ENCODE results near the gene EHD4. TPM values are rescaled to one million over a fixed set of nuclear protein-coding genes. Genes with fewer than 3 reads are reported as not detected.

The EHD4 gene
- total RNA-seq, 1 experiment from 2014 or later: 58.9 TPM

DNA sequence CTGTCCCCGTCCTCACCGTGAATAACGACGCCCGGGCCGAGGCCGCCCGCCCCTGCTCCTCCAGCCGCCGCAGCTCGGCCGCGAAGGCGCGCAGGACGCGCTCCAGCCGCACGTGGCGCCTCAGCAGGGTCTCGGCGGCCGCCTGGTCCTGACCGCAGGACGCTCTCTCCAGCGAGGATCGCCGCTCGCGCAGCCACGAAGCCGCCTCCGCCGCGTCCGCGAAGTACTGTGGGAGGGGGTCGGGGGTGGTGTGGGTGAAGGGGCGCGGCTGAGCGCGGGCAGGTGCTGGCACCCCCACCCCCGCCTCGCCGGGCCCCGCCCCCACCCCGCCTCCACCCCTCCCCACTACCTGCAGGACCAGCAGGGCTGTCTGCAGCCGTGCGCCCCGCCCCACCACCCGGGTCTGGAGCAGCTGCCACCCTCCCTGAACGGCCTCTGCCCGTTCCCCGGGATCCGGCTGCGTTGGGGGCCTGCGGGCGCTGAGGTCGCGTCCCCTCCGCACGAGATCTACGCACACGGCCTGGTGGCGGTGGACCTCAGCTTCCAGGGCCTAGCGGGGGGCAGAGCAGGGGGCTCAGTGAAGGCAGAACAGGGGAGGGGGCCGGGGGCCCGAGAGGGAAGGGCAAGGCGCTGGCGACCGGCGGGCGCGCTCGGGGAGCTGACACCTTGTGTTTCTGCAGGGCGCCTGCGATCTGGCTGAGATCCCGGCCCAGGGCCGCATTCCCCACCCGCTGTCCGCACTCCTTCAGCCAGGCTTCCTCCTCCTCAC is 90.3 kb downstream of the EHD4 start:
- DNase-seq (ENCODE audit: low read depth): no peak

DNA sequence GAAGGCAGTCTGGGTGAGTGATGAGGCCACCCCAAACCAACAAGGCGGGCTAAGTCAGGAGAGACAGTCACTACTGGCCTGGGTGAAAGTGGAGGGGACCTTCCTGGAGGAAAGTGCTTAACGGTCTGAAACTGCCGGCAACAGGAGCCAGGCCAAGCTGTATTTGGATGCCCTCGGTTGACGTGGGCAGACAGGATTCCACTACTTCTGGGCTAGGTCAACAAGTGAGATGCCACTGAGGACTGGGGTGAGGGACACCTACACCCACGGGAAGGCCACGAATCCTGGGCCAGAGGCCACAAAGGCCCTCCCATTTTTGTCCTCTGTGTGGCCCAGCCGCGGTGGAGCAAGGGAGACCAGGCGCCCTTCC is 90.8 kb downstream of the EHD4 start:
- DNase-seq (ENCODE audit: low read depth): no peak

DNA sequence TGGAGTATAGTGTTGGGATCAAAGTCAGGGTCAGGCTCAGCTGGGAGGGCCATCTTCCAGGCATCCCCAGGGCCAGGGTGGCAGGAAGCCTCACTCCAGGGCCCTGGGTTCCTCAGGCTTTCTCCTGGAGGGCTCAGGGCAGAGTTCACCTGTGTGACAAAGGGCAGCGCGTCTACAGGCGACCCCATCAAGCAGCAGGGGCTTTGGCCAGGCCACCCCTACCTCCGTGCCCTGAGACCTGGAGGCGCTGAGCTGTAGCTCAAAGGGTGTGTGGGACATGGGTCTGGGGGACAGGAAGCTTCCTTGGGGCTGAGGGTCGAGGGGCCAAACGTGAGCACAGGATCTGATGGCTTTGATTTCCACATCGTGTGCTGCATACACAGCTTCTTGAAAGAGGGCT is 91.3 kb downstream of the EHD4 start:
- no peak for DNase-seq (ENCODE audit: low read depth)

DNA sequence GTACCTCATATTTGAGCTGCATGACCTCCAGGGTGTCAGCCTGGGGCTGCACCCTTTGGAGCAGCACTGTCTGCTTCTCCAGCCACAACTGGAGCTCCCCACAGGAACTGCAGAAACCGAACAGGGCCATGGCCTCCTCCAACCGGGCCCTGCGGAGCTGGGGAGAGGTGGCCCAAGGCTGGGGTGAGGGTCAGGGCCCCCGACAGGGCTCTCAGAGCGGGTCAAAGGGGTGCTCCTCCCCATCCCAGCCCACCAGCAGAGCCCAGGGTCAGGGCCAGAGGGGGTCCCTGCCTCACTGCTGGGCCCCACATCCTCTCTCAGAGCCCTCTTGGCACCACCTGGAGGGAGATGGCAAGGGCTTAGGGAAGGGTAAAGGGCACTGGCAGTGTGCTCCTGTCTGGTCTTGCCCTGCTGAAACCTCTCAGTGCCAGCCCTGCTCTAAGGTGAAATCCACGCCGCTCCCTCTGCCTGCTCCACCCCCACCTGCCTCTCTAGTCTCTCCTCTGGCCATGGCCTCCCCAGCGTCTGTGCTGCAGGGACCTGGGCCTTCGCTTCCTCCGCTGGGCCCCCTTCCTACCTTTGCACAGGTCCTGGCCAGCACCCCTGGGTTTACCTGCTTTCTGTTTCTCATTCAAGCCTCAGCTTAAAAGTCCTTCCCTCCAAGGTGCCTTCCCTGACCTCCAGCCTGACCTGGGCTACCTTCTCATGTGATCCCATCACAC is 92.0 kb downstream of the EHD4 start:
- DNase-seq (ENCODE audit: low read depth): no peak

DNA sequence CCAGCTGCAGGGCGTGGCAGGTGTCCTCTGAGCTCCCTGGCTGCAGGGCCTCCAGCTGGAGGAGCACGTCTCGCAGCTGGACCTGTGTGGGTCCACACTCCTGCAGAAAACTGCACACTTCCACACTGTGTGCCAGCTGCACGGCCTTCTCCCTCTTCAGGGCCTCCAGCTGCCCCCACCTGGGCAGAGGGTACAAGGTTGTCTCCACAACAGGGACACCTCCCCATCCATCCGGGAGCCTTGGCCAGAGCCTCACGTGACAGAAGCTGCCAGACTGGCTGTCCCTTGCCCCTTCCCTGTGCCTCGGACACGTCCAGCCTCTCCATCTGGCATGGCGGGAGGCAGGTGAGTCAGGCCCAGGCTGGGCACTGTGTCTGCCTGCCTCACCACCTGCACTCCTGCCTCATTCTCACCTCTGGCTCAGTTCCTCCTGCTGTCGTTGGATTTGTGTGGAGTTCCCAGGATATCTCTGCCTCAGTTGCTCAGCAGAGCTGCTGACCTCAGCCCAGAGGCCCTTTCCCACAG is 93.0 kb downstream of the EHD4 start:
- DNase-seq (ENCODE audit: low read depth): no peak

DNA sequence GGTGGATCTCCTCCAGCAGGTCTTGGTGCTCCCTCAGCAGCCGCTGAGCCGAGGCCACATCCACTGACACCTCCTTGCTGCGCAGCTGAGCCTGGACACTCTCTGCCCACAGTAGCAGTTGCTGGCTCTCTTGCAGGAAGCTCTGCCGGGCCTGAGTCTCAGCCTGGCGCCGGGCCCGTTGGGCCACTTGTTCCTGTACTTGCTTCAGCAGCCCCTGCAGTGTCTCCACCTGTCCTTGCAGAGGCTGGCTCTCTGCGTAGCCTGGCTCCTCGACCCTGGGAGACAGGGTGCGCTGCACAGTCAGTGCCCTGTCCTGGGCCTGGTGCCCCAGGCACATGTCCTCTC is 94.0 kb downstream of the EHD4 start:
- no peak for DNase-seq (ENCODE audit: low read depth)

DNA sequence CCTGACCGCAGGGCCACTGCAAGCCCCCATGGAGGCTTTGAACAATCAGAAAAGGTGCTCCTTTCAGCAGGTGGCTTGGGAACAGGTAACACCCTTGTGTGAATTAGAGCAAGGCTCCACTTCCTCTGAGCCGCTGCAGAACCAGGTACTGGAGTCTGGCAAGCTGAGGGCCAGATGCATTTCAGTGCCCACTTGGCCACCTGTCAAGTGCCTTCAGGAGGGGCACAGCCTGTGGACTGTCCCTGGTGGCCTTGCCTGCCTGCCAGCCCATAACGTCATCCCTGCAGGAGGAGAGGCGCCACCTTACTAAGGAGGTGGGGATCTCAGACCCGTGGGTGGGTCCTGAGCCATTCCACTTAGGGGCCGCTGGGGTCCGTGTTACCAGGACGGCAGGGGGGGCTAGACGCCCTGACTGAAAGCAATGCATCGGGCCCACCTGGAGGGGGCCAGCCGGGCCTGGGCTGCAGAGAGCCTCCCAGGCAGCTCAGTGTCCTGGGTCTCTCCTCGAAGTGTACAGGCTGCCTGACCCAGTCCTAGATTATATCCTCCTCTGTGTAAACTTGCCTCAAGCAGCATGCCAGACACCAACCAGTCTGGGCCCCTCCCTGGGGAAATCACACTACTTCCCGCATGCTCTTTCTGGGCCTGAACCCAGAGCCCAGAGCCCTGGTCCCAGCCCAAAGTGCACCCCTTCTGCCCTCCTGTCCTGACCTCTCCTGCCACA is 94.6 kb downstream of the EHD4 start:
- no peak for DNase-seq (ENCODE audit: low read depth)

DNA sequence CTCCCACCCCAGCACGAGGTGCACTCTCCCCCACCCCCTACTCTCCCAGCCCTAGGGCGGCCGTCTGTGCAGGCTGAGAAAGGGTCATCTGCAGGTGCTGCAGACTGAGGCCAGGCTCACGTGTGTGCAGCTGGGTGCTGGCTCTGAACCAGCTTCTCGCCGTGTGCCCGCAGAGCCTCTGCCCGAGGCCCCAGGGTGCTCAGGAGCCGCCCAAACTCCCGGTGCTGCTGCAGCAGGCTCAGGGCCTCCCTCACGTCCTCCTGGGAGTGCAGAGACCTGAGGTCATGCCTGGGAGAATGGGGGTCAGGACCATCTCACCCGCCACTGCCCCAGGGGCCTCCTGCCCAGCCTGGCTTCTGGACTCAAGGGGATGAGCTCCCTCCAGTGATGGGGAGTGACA is 95.7 kb downstream of the EHD4 start:
- DNase-seq (ENCODE audit: low read depth): no peak

DNA sequence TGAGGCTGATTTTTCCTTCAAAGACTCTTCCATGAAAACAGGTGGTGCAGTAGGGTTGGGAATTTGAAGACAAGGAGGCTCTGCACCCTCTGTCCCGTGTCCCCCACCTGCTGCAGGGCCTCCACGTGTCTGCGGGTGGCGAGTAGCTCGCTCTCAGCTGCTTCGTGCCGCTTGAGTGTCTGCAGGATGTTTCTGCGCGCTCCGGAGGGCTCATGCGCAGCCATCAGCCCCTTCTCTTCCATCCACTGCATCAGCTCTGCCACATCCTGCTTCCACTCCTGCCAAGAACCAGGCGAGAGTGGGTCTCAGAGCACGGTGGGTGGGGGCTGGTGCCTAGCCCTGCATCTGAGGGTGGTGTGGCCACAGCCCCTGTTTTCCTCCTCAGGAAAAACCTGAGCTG is 96.3 kb downstream of the EHD4 start:
- DNase-seq (ENCODE audit: low read depth): no peak

DNA sequence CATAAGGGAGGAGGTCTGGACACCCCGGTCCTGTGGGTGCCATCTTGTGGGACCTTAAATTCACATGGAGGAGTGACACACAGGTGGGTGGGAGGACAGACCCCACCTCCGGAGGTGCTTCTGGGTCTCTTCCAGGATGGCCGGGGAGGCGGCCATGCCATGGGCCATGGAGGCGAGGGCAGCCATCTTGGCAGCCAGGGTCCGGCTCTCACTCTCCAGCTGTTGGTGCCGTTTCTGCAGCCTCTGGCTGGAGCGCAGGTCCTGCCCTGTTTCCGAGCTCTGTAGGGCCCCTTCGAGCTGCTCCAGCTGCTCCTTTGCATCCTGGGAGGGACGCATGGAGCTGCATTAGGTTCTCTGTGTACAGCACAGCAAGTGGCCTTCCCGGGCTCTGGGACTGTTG is 97.6 kb downstream of the EHD4 start:
- no peak for DNase-seq (ENCODE audit: low read depth)

DNA sequence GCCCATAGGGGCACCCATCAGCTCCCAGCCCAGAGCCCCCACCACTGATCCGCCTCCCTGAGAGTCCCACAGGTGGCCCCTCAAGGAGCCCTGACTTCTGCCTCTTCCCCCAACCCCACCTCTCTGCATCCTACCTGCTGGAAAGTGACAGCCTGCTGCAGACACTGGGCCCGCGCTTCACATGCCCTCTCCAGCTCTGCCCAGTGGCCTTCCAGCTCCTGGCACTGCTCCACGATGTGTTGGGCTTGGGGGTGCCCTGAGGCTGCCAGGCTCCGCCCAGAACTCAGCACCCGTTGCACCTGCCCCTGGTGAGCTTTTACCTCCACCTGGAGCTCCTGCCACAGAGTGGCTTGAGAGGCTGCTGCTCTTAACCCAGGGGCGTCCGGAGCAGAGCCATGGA is 98.6 kb downstream of the EHD4 start:
- no peak for DNase-seq (ENCODE audit: low read depth)

DNA sequence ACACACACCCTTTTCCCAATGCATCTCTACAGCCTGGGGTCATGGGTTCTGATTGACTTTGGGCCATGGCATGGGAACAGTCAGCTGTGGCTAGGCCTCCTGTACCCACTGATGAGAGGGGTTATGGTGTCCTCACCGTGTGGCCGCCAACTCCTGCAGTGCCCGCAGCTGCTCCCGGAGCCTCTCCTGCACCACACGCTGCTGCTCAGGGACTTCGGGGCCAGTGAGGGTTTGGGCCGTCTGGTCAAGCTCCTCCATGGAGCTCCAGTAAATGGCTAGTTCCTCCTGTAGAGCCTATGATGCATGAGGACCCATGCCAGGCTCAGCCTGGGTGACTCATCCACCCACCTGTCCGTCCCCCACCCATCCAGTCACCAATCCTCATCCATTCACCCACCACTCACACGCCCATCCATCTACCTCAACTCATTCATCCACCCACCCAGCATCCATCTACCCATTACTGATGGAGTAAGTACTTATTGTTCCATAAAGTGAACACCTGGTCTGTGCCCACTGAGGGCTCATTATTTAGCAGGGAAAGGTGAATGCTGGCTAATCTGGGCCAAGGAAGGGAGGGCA is 100.1 kb downstream of the EHD4 start:
- no peak for DNase-seq (ENCODE audit: low read depth)

DNA sequence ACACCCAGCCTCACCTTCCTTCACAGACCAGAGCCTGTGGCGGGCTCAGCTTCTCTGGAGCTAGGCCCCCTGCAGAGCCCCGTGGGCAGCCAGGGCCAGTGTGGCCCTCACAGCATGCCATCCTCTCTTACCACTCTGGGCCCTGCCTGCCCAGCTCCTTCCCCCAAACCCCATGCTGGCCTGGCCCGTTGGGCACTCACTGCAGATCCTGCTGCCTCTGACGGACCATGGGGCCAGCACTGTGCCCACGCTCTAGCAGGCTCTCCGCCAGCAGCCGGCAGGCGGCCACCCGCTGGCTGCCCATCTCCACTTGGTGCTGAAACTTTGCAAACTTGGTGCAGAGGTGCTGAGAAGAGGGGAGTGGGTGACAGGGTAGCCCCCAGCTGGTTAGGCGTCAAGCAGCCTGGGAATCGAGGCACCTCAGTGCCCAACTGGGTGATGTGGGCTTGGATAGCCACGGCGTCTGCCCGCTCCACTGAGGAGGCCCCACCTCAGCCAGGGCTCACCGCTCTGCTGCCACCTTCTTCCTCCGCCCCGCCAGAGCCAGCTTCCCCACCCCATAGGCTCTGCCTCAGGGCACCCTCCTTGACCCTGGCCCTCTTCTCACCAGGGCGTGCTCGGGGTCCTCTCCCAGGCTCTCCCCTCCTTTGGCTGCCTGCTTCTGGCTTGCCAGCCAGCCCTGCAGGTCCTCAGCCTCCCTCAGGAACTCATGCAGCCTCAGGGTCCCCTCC is 101.0 kb downstream of the EHD4 start:
- no peak for DNase-seq (ENCODE audit: low read depth)

DNA sequence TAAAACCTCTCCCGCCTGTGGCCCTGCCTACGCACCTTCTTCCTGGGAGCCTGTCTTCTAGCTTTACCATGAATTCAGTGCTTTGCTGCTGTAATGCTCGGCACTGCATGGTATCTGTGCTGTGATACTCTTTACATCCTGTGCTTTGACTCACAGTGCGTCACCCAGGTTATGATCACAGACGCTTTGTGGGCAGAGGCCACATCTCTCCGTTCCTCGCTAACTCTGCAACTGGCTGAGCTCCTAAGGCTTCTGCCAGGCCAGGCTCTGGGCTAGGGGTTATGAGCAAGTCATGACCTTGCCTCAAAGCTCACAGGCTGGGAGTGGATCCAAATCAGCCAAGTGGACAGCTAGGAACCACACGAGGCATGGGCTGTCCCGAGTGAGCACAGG is 101.7 kb downstream of the EHD4 start:
- peak; percentile 93 for DNase-seq (ENCODE audit: low read depth)

DNA sequence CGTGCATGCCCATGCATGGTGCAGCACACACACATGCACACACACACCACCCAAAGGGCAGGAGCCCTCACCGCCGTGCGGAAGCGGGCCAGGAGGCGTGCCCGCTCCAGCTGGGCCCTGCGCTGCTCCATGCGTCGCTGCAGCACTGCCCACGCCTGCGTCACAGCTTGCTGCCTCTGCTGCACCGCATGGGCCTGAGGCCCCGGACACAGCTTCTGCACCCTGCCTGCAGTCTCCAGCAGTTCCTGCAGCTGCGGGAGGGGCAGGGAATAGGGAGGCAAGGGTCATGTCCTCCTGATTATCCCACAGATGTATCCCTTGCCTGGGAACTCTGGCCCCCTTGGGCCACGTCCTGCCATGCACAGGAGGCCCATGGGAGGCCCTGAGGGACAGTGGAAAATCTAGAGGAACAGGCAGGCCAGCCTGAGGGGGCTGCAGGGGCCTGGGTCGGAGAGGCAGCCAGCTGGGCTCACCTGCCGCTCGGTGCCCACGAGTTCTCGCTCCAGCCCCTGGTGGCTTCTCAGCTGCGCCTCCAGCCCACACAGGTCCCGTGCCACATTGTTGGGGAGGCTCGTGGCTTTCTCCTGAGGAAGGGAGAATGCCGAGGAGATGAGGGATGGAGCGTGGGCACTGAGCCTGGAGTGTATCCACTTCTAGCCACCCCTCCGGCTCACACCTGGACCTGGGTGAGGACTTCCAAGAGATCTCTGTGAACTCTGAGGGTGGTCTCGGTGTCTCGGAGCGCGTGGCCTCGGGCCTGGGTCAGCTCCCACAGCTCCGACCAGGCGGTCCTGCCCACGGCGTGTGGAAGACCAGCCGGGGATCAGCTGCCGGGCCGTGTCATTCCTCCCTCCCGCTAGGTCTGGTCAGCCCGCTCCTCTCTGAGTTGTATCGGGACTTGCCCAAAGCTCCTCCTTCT is 102.3 kb downstream of the EHD4 start:
- no peak for DNase-seq (ENCODE audit: low read depth)

DNA sequence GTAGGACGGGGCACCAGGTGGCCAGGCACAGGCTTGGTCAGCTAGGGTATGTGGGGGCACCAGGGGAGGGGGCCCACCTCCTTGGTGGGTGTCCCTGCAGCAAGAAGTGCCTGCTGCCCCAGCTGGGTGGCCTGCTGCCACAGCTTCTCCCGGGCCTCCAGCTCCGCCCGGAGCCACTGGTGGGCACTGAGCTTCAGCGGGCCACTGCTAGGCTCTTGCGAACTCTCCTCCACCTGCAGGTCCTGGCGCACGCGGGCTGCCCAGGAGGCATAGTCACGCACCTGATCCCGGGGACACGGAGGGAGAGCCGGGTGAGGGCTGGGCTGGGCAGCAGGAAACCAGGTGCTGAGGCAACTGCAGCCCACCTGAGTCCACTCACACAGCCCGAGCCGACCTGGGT is 104.0 kb downstream of the EHD4 start:
- DNase-seq (ENCODE audit: low read depth): no peak

DNA sequence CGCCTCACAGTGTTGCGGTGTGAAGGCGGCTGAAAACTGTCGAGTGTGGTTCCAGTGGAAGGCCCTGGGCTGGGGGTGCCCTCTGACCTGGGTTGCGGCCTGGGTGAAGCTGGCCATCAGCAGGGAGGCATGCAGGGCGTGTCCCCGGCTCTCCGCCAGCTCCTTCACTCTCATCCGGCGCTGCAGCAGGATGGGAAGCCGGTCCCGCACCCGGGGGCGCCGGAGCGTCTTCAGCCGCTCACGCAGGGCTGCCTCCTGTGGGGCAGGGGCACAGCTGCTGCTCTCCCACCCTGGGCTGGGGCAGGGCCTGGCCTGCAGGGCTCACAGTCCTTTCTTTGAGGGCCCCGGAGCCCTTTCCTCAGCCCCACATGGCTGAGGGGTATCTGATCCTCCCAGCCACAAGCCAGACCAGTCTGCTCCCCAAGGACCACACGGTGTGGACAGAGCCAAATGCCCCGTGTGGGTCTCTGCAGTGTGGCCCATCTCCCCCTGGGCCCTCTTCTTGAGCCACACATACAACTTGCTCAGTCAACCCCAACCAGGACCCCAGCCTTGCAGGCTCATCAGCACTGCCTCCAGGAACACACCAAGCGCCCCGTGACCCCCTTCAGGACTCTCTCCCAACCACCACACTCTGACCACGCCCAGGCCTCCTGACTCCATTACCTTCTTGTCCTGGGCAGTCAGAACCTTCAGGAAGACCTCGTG is 105.3 kb downstream of the EHD4 start:
- no peak for DNase-seq (ENCODE audit: low read depth)

DNA sequence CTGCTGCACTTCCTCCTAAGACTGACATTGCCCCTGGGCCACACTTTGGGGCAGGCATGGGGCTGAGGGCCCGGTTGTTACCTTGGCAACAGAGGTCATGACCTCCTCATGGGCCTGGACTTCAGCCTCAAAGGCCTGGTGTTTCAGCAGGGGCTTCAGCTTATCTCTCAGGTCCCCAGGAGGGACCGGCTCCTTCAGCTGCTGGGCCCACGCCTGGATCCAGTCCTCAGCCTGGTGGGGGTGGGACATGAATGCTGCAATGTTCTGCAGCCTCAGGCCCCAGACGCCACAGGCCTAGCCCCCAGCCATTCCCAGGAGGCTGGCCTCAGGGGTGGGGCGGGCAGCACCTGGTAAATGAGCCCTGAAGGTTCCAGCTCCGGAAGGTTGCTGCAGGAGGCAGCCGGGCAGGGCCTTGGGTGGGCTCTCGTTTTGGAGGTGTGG is 106.1 kb downstream of the EHD4 start:
- no peak for DNase-seq (ENCODE audit: low read depth)

DNA sequence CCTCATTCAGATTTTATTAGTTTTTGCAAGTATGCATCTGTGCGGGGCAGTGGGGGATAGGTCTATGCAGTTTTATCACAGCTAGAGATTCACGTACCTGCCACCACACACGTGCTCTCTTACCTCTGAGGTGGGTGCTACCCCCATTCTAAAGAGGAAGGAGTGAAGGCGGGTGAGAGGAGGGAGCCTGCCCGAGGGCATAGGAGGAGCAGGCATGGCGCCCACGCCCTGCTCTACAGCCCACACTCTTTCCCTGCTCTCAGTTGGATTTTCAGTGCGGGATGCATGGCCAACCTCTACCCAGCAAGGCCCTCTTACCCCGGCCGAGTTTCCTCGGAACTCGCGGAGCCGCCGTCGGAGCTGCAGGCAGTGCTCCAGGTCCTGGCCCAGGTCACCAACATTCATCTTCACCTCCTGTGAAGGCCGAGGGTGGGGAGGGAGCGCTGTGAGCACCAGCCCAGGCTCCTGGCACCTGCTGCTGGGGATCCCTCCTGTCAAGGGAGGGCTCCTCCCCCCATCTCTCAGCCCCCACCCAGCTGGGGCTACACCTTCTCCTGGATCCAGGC is 106.8 kb downstream of the EHD4 start:
- no peak for DNase-seq (ENCODE audit: low read depth)
